Endothelial cell of umbilical vein (primary cell): ENCODE data around the gene DHRS7B. TPM values are rescaled to one million over a fixed set of nuclear protein-coding genes. Genes with fewer than 3 reads are reported as not detected.
A peak's percentile ranks its signal among the peaks of the same experiment; 100 is the strongest.

Experiments used
- BruUV-seq: library from RNA; stranded (reverse); fragments of 400-500 nt; replicated peaks from 2 replicates; lab custom pipeline; 2021; lab: Mats Ljungman, UMichigan
- CTCF ChIA-PET: fragments of 300-600, 350-600 bp; sonication (Branson Sonifier 250); formaldehyde crosslinking; loops from one replicate; lab custom pipeline; 2021; ENCODE audit warnings: antibody characterized with exemption, inconsistent platforms; lab: Charles Lee
- POLR2A ChIA-PET: fragments of 300-600, 350-600 bp; sonication (Branson Sonifier 250); formaldehyde crosslinking; loops from one replicate; lab custom pipeline; 2021; ENCODE audit warnings: antibody characterized with exemption, inconsistent platforms; lab: Charles Lee
- DNase-seq: peaks from one replicate; pipeline ENCODE4 v3.0.0-alpha.2; 2011; ENCODE audit warnings: low read depth, low spot score
- FAIRE-seq: peaks from 2 replicates; lab custom pipeline; 2011; peaks lifted over from hg19 to GRCh38; lab: Jason Lieb, UNC
- H2AFZ ChIP-seq: 2 replicates; pipeline ENCODE4 v1.6.0; 2012; ENCODE audit warnings: low read depth, low read length, control low read depth, inconsistent platforms
- H3K27ac ChIP-seq: 2 replicates; pipeline ENCODE4 v1.5.1; 2011; ENCODE audit warnings: low read depth, mild to moderate bottlenecking, control low read depth, low read length, moderate library complexity; ENCODE audit not compliant: insufficient read depth
- H3K27me3 ChIP-seq, 2 experiments: 2 replicates each; pipeline versions ENCODE4 v1.6.0 to v1.6.1; 2011; ENCODE audit warnings: low read length in 2 of 2, mixed read lengths in 1 of 2; ENCODE audit not compliant: control insufficient read depth in 2 of 2, insufficient read depth in 2 of 2
- H3K36me3 ChIP-seq, 2 experiments: 2 replicates in 1 of 2; 3 replicates in 1 of 2; pipeline ENCODE4 v1.5.1; 2011; ENCODE audit warnings: low read length in 2 of 2, mild to moderate bottlenecking in 1 of 2, moderate library complexity in 1 of 2; ENCODE audit not compliant: control insufficient read depth in 2 of 2, insufficient read depth in 2 of 2; ENCODE audit errors: extremely low read depth in 1 of 2
- H3K4me1 ChIP-seq: 3 replicates; pipeline ENCODE4 v1.5.1; 2011; ENCODE audit warnings: mild to moderate bottlenecking, low read length; ENCODE audit not compliant: control insufficient read depth, insufficient read depth; ENCODE audit errors: extremely low read depth
- H3K4me2 ChIP-seq: 2 replicates; pipeline ENCODE4 v1.6.1; 2011; ENCODE audit warnings: low read length, control low read depth, mixed read lengths; ENCODE audit not compliant: insufficient read depth
- H3K4me3 ChIP-seq, 3 experiments: fragments of 200-600 bp in 1 of 3; sonication (generic), shearing (Covaris generic) in 1 of 3; replicated peaks in 1 of 3; 2 replicates each; pipeline ENCODE4 v1.5.1; 2011 to 2016; ENCODE audit warnings: control low read depth in 3 of 3, low read length in 3 of 3, mild to moderate bottlenecking in 2 of 3, inconsistent platforms in 1 of 3, low read depth in 1 of 3, moderate library complexity in 1 of 3; ENCODE audit not compliant: insufficient read depth in 1 of 3
- H3K79me2 ChIP-seq: 2 replicates; pipeline ENCODE4 v1.6.0; 2012; ENCODE audit warnings: low read length, inconsistent platforms; ENCODE audit not compliant: control insufficient read depth, insufficient read depth
- H3K9ac ChIP-seq: replicated peaks from 2 replicates; pipeline ENCODE3; 2011; ENCODE audit warnings: low read length, control low read depth; ENCODE audit not compliant: insufficient read depth; ENCODE audit errors: extremely low read depth
- H3K9me1 ChIP-seq: replicated peaks from 3 replicates; pipeline ENCODE4 v1.6.0; 2011; ENCODE audit warnings: mild to moderate bottlenecking, low read length; ENCODE audit not compliant: control insufficient read depth, insufficient read depth; ENCODE audit errors: extremely low read depth
- H3K9me3 ChIP-seq: replicated peaks from 2 replicates; pipeline ENCODE4 v1.5.1; 2012; ENCODE audit warnings: low read length, inconsistent platforms; ENCODE audit not compliant: control insufficient read depth, insufficient read depth
- H4K20me1 ChIP-seq: replicated peaks from 2 replicates; pipeline ENCODE3; 2011; ENCODE audit warnings: mild to moderate bottlenecking, low read length; ENCODE audit not compliant: control insufficient read depth, insufficient read depth; ENCODE audit errors: extremely low read depth
- CTCF ChIP-seq, 2 donors: IDR thresholded peaks; 1 replicate in 1 of 2; 2 replicates in 1 of 2; pipeline ENCODE4 v1.5.1; 2011; ENCODE audit warnings: low read length in 2 of 2, mild to moderate bottlenecking in 2 of 2, moderate library complexity in 2 of 2, control low read depth in 1 of 2, inconsistent platforms in 1 of 2, low read depth in 1 of 2; ENCODE audit not compliant: insufficient read depth in 1 of 2; ENCODE audit errors: extremely low read depth in 1 of 2
- EZH2 ChIP-seq: IDR thresholded peaks from 2 replicates; pipeline ENCODE4 v1.6.1; 2012; ENCODE audit warnings: borderline replicate concordance, low read depth, mild to moderate bottlenecking, moderate library complexity, low read length, inconsistent platforms; ENCODE audit not compliant: severe bottlenecking
- FOS ChIP-seq: IDR thresholded peaks from 2 replicates; pipeline ENCODE4 v1.6.1; 2011; ENCODE audit warnings: mild to moderate bottlenecking, low read length, moderate library complexity, borderline replicate concordance; ENCODE audit not compliant: insufficient read depth
- GATA2 ChIP-seq: IDR thresholded peaks from 2 replicates; pipeline ENCODE4 v1.7.0; 2011; ENCODE audit warnings: low read depth, mild to moderate bottlenecking, moderate library complexity, mixed read lengths, low read length; ENCODE audit not compliant: insufficient read length, insufficient read depth
- JUN ChIP-seq: IDR thresholded peaks from 2 replicates; pipeline ENCODE4 v1.6.1; 2011; ENCODE audit warnings: borderline replicate concordance, low read depth; ENCODE audit not compliant: insufficient read length, insufficient read depth
- MAX ChIP-seq: IDR thresholded peaks from 2 replicates; pipeline ENCODE4 v1.6.1; 2011; ENCODE audit not compliant: insufficient read depth, insufficient read length
- MYC ChIP-seq: IDR thresholded peaks from one replicate; pipeline ENCODE4 v1.6.1; 2011; ENCODE audit warnings: mild to moderate bottlenecking, low read depth, low read length
- POLR2A ChIP-seq: IDR thresholded peaks from 2 replicates; pipeline ENCODE4 v1.6.1; 2012; ENCODE audit warnings: low read depth, mild to moderate bottlenecking, control low read depth, low read length
- POLR2AphosphoS5 ChIP-seq: IDR thresholded peaks from 2 replicates; pipeline ENCODE4 v1.6.1; 2012; ENCODE audit warnings: low read depth, mild to moderate bottlenecking, control low read depth, low read length, moderate library complexity; ENCODE audit not compliant: insufficient read depth
- dilution Hi-C: fragments of 300-500 bp; cut with MboI; formaldehyde crosslinking; loops from one replicate; pipeline ENCODE4 v1.15.0; 2019; ENCODE audit warnings: low sequenced_read_pairs; ENCODE audit not compliant: extremely low pct_ligation_motif_present
- intact Hi-C: fragments of 100-400 bp; cut with micrococcal nuclease; formaldehyde crosslinking; loops from one replicate; pipeline ENCODE4 v1.10.0; 2022
- polyA plus RNA-seq, 4 experiments: library from polyadenylated mRNA; depleted of rRNA in 3 of 4; stranded (reverse) in 3 of 4; unstranded in 1 of 4; fragments of >200 nt; gene quantifications; 2 replicates each; pipeline versions ENCODE4 v1.2.1 to v1.2.3, GENCODE V29; 2011 to 2012; ENCODE audit warnings: missing spikeins in 1 of 4
- total RNA-seq: library from RNA; stranded (reverse); gene quantifications from 2 replicates; pipeline ENCODE4 v1.2.3, GENCODE V29; 2021

DHRS7B gene
- total and polyA plus RNA-seq, 2 donors (not counting 3 experiments of a cell fraction or from before 2014, with no cell fraction given), result 14.0 to 28.1 TPM

- peak; percentile 94 for FAIRE-seq
- Histone ChIP-seq H2AFZ (peak overlapping the region; percentile 54), H3K4me2 (peak overlapping the region; percentile 66), H3K4me3 (peak overlapping the region in 1 of 3 experiments; percentile 9), H3K4me1 (peaks cover 4% of the 10 kb centered on the region), H3K27me3 (peaks cover 0 to 2% of the 10 kb centered on the region in 2 experiments), H3K9me3 (no peaks in the 10 kb centered on the region), H3K36me3 (no peaks in the 10 kb centered on the region), H3K27ac (no peak overlapping the region), H3K9ac (no peak overlapping the region), H4K20me1 (no peaks in the 10 kb centered on the region), H3K9me1 (no peaks in the 10 kb centered on the region), H3K79me2 (no peaks in the 10 kb centered on the region)
- POLR2A ChIA-PET, result interaction anchor here (0.6 kb wide), 1 partner anchor 102 kb away, joined by 5 read pairs; no protein-coding TSS in a partner anchor
- no peak for TF ChIP-seq MYC
- TF ChIP-seq CTCF (IDR thresholded peaks at IDR 0.05; ENCODE audit: extremely low read depth in 1 of 2, insufficient read depth in 1 of 2, low read depth in 1 of 2, low read length in 2 of 2), result peak; percentile 81 to 86
- intact Hi-C loops, result loop anchor here (1.0 to 2.0 kb wide), 2 partner anchors 95 to 394 kb away; partner anchors contain the start of gene TMEM11
- BruUV-seq, result no TSS peak
- CTCF ChIA-PET, result interaction anchor here (0.6 to 2.9 kb wide), 40 partner anchors 8 to 432 kb away, joined by 3 to 58 read pairs (median 4); partner anchors contain the start of genes NATD1 and USP22
- dilution Hi-C loops, result no loop called here
- DNase-seq, result peak; percentile 61
These were observed 7.4 kb upstream of the DHRS7B start for GRCh38 chr17:21119247-21119918.

DNA sequence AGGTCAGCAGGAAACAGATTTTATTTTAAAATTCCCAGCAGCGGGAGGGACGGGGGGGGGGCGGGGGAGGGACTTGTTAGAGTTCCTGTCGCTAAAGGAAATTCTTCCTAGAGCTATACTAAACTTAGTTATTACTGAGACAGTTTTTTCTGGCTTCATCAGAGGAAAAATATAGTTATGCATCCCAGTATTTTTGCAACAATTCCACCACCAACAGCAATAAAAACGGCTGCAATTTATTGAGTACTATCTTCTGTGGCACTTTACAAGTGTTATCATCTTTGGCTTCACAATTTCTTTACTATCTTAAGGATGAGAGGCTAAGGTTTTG lies 6.9 kb upstream of the DHRS7B start:
- dilution Hi-C loops, result no loop called here
- no peaks in the 10 kb centered on the region for H3K79me2 ChIP-seq
- H3K4me3 ChIP-seq, result no peak overlapping the region
- ChIA-PET CTCF (interaction anchor here (0.7 to 2.9 kb wide), 37 partner anchors 9 to 406 kb away, joined by 3 to 58 read pairs (median 5); partner anchors contain the start of genes NATD1 and USP22), POLR2A (interaction anchor here (0.6 kb wide), 1 partner anchor 101 kb away, joined by 5 read pairs; no protein-coding TSS in a partner anchor)
- H3K4me2 ChIP-seq, result no peak overlapping the region
- no peaks in the 10 kb centered on the region for H3K9me1 ChIP-seq
- H3K27me3 ChIP-seq, result peaks cover under 1 to 2% of the 10 kb centered on the region in 2 experiments
- TF ChIP-seq MAX (no peak), JUN (no peak), GATA2 (no peak), MYC (no peak), POLR2A (no peak), EZH2 (no peak), CTCF (IDR thresholded peaks at IDR 0.05; ENCODE audit: extremely low read depth in 1 of 2, insufficient read depth in 1 of 2, low read depth in 1 of 2, low read length in 2 of 2) (no peak), FOS (no peak), POLR2AphosphoS5 (no peak)
- peaks cover 4% of the 10 kb centered on the region for H3K4me1 ChIP-seq
- H4K20me1 ChIP-seq, result no peaks in the 10 kb centered on the region
- no peak overlapping the region for H2AFZ ChIP-seq
- no peaks in the 10 kb centered on the region for H3K36me3 ChIP-seq
- FAIRE-seq, result no peak
- no TSS peak for BruUV-seq
- DNase-seq, result no peak
- H3K9me3 ChIP-seq, result no peaks in the 10 kb centered on the region
- no peak overlapping the region for H3K9ac ChIP-seq
- intact Hi-C loops, result loop anchor here (1.0 to 2.0 kb wide), 2 partner anchors 95 to 393 kb away; partner anchors contain the start of gene TMEM11
- no peak overlapping the region for H3K27ac ChIP-seq
